Nephron (organoid): ENCODE data around the gene METTL25B.

Experiments used
- H3K27ac Mint-ChIP-seq, 3 experiments: 2 replicates each; pipeline ENCODE4 v1.8.0; 2020; ENCODE audit warnings: mixed read lengths in 3 of 3, mild to moderate bottlenecking in 2 of 3, moderate library complexity in 1 of 3
- H3K27me3 Mint-ChIP-seq: 2 replicates; pipeline ENCODE4 v1.8.0; 2021; ENCODE audit warnings: low read depth, mild to moderate bottlenecking, moderate library complexity, mixed read lengths
- H3K36me3 Mint-ChIP-seq: 2 replicates; pipeline ENCODE4 v1.8.0; 2020; ENCODE audit warnings: low read depth, mixed read lengths
- H3K4me1 Mint-ChIP-seq: 2 replicates; pipeline ENCODE4 v1.8.0; 2020; ENCODE audit warnings: mixed read lengths
- H3K4me3 Mint-ChIP-seq, 3 experiments: 2 replicates each; pipeline ENCODE4 v1.8.0; 2020; ENCODE audit warnings: mild to moderate bottlenecking in 3 of 3, mixed read lengths in 3 of 3, moderate library complexity in 2 of 3
- H3K9me3 Mint-ChIP-seq: 2 replicates; pipeline ENCODE4 v1.8.0; 2020; ENCODE audit warnings: mixed read lengths
- TF ChIP-seq, protein P1 (sequence below), 3 experiments: fragments of 200-600 bp; sonication (generic); IDR thresholded peaks; one replicate each; pipeline ENCODE4 v1.5.0; 2021; ENCODE audit warnings: antibody characterized with exemption in 3 of 3; ENCODE audit not compliant: unreplicated experiment in 3 of 3

Gene METTL25B

DNA sequence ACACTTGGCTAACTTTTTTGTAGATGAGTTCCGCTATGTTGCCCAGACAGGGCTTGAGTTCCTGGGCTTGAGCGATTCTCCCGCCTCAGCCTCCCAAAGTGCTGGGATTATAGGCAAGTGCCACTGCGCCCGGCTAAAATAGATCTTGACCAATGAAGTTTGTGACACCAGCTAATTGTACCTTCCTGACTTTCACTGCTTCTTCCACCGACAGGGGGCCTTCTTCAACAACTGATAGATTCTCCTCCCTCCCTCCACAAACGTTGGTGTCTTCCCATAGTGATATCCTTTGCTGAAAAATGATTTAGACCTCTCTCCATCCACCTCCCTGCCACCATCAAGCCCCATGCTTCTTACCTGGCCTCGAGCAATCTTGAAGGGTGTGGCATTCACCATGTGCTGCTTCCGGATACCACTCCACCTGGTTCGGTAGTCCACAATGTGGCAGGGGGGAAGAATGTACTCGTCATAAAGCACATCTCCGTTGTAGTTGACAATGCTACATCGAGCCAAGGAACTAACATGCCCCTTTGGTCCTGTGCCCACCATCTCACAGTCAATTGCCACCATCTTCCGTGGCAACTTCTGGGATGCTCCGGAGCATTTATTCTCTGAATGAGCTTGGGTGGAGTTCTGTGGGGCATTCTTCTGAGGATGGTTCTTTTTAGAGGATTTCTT is 1.6 kb upstream of the METTL25B start:
- no peak overlapping the region for H3K4me3 Mint-ChIP-seq
- TF ChIP-seq, protein P1, sequence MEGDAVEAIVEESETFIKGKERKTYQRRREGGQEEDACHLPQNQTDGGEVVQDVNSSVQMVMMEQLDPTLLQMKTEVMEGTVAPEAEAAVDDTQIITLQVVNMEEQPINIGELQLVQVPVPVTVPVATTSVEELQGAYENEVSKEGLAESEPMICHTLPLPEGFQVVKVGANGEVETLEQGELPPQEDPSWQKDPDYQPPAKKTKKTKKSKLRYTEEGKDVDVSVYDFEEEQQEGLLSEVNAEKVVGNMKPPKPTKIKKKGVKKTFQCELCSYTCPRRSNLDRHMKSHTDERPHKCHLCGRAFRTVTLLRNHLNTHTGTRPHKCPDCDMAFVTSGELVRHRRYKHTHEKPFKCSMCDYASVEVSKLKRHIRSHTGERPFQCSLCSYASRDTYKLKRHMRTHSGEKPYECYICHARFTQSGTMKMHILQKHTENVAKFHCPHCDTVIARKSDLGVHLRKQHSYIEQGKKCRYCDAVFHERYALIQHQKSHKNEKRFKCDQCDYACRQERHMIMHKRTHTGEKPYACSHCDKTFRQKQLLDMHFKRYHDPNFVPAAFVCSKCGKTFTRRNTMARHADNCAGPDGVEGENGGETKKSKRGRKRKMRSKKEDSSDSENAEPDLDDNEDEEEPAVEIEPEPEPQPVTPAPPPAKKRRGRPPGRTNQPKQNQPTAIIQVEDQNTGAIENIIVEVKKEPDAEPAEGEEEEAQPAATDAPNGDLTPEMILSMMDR (IDR thresholded peaks at IDR 0.05; ENCODE audit: unreplicated experiment in 3 of 3) = peak; percentile 38 to 56 (median 51)
- peaks cover 21% of the 10 kb centered on the region for H3K36me3 Mint-ChIP-seq
- no peak overlapping the region for H3K27ac Mint-ChIP-seq
- peaks cover 23% of the 10 kb centered on the region for H3K4me1 Mint-ChIP-seq
- H3K9me3 Mint-ChIP-seq = no peaks in the 10 kb centered on the region
- H3K27me3 Mint-ChIP-seq = no peaks in the 10 kb centered on the region

DNA sequence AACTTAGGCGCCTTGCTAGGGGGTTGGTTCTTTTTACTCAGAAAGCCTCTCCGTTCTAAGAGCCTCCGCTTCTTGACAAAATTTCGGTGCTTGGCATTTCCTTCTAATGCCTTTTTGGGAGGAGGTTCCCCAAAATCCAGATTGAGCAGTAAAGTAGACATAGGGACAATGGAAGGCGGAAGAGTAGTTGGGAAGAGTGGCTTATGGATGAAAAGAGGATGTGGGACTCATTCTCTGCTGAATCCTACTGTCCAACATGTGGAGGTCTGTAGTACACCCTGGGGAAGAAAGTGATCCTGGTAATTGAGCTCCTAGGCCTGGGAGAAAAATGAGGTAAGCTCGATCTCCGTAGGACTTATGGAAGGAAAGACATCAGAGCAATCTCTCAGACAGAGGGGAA is 777 bp upstream of the METTL25B start:
- TF ChIP-seq, protein P1 (IDR thresholded peaks at IDR 0.05; ENCODE audit: unreplicated experiment in 3 of 3) = no peak
- peak overlapping the region; percentile 85 to 94 (median 91) for H3K27ac Mint-ChIP-seq
- no peaks in the 10 kb centered on the region for H3K27me3 Mint-ChIP-seq
- H3K36me3 Mint-ChIP-seq = peaks cover 21% of the 10 kb centered on the region
- H3K4me3 Mint-ChIP-seq = no peak overlapping the region
- peaks cover 23% of the 10 kb centered on the region for H3K4me1 Mint-ChIP-seq
- no peaks in the 10 kb centered on the region for H3K9me3 Mint-ChIP-seq

DNA sequence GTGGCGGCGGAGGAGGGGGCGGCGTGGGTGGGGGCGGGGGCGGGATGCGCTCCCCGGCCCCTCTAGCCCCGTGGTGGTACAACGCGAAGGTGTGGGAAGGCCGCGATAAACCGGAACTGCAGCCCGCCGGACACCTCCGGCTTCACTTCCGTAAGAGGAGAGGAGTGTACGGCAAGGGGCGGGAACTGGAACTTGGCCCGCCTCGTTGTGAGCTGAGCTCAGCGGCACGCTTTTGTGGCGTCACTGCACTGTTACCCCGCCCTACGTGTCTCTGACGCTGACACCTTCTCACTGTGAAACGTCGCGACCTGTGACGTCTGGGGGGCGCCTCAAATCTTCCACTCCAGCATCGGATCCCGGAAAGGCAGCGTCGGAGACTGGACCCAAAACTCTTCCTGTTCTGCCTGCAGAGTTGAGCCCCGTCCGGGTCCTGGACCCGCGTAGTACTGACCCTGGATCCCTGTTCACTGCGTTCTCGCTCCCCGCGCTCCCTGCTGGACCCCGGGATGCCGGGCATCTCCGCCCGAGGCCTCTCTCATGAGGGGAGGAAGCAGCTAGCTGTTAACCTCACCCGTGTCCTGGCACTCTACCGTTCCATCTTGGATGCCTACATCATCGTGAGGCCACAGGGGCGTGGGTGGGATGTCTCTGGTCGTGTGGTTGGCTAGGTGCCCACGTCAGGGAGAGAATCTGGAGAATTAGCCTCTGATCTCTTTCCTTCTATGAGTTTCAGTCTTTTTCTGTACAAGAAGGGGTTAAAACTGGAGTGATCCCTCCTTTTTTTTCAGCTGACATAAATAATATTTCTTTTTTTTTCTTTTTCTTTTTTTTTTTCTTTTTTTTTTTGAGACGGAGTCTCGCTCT is 562 bp downstream of the METTL25B start, which contains the start of gene ISG20L2:
Gene ISG20L2, minus strand, starts transcription at position 168 of the 864 bp plus-strand sequence. CDS start 1,114 bp downstream, outside the sequence.
- peak within 1 kb of the TSS; percentile 85 to 94 (median 91) for H3K27ac Mint-ChIP-seq
- H3K36me3 Mint-ChIP-seq = peaks cover 14% of the 10 kb centered on the region
- TF ChIP-seq, protein P1 (IDR thresholded peaks at IDR 0.05; ENCODE audit: unreplicated experiment in 3 of 3) = no peak
- no peaks in the 10 kb centered on the region for H3K9me3 Mint-ChIP-seq
- no peak within 1 kb of the TSS for H3K4me3 Mint-ChIP-seq
- H3K27me3 Mint-ChIP-seq = no peaks in the 10 kb centered on the region
- peaks cover 23% of the 10 kb centered on the region for H3K4me1 Mint-ChIP-seq

DNA sequence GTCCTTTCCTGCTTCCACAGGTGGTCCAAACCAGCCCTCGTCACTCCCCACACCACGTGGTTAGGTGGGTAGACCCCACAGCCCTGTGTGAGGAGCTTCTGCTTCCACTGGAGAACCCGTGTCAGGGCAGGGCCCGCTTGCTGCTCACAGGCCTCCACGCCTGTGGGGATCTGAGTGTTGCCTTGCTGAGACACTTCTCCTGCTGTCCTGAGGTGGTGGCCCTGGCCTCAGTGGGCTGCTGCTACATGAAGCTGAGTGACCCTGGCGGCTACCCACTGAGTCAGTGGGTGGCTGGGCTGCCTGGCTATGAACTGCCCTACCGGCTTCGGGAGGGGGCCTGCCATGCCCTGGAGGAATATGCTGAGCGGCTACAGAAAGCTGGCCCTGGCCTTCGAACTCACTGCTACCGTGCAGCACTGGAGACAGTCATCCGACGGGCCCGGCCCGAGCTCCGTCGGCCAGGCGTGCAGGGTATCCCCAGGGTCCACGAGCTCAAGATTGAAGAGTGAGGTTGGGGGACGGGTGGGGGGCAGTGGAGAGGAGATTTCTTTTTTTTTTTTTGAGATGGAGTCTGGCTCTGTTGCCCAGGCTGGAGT is 5.8 kb downstream of the METTL25B start:
- Mint-ChIP-seq H3K4me1 (peaks cover 15% of the 10 kb centered on the region), H3K27me3 (no peaks in the 10 kb centered on the region), H3K9me3 (no peaks in the 10 kb centered on the region), H3K27ac (no peak overlapping the region), H3K36me3 (peaks cover 11% of the 10 kb centered on the region), H3K4me3 (no peak overlapping the region)
- TF ChIP-seq, protein P1 (IDR thresholded peaks at IDR 0.05; ENCODE audit: unreplicated experiment in 3 of 3) = no peak

DNA sequence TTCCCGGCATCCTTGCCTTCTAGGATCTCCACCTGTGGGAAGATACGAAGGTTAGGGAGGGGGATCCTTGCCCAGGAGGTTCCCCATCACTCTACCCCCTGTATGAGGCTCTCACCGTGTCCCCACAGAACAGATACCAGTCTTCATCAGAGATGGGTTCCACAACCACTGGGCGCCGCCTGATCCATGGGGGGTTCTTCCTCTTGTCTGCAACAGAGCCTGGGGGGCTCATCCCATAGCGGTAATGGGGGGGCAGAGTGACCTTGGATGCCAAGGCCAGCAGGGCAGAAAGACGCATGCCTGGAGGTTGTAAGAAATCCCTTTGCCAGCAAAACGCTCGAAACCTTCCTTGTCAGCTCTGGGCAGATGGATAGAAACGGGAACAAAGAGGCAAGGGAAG is 10.1 kb downstream of the METTL25B start:
- Mint-ChIP-seq H3K27ac (peak overlapping the region in 1 of 3 experiments; percentile 40), H3K4me1 (peaks cover 28% of the 10 kb centered on the region), H3K27me3 (no peaks in the 10 kb centered on the region), H3K4me3 (peak overlapping the region; percentile 50 to 85 (median 74)), H3K36me3 (peaks cover 20% of the 10 kb centered on the region), H3K9me3 (no peaks in the 10 kb centered on the region)
- TF ChIP-seq, protein P1 (IDR thresholded peaks at IDR 0.05; ENCODE audit: unreplicated experiment in 3 of 3) = no peak
